ENCODE data around the gene KRT82. TPM values are rescaled to one million over a fixed set of nuclear protein-coding genes. Genes with fewer than 3 reads are reported as not detected.

The KRT82 gene
- polyA plus RNA-seq, 4 donors: not detected

GRCh38 chr12:52364061-52364460 lies 42.1 kb downstream of the KRT82 start:
- no peak for DNase-seq (ENCODE audit: low read depth in 4 of 4, low spot score in 3 of 4)

- no peak for DNase-seq (ENCODE audit: low read depth in 4 of 4, low spot score in 3 of 4)
These were observed 42.9 kb downstream of the KRT82 start for GRCh38 chr12:52363111-52363679.

GRCh38 chr12:52362118-52362726 lies 43.9 kb downstream of the KRT82 start:
- no peak for DNase-seq (ENCODE audit: low read depth in 4 of 4, low spot score in 3 of 4)

- DNase-seq (ENCODE audit: low read depth in 4 of 4, low spot score in 3 of 4): no peak
These were observed 44.6 kb downstream of the KRT82 start for GRCh38 chr12:52361553-52361952.

- DNase-seq (ENCODE audit: low read depth in 4 of 4, low spot score in 3 of 4): no peak
These were observed 45.4 kb downstream of the KRT82 start for GRCh38 chr12:52360663-52361271.

- no peak for DNase-seq (ENCODE audit: low read depth in 4 of 4, low spot score in 3 of 4)
These were observed 46.0 kb downstream of the KRT82 start for GRCh38 chr12:52360106-52360662.

- no peak for DNase-seq (ENCODE audit: low read depth in 4 of 4, low spot score in 3 of 4)
These were observed 46.5 kb downstream of the KRT82 start for GRCh38 chr12:52359621-52360061.

GRCh38 chr12:52358575-52359350 lies 47.4 kb downstream of the KRT82 start:
- no peak for DNase-seq (ENCODE audit: low read depth in 4 of 4, low spot score in 3 of 4)

GRCh38 chr12:52356762-52357580 lies 49.2 kb downstream of the KRT82 start:
- no peak for DNase-seq (ENCODE audit: low read depth in 4 of 4, low spot score in 3 of 4)

- no peak for DNase-seq (ENCODE audit: low read depth in 4 of 4, low spot score in 3 of 4)
These were observed 49.9 kb downstream of the KRT82 start for GRCh38 chr12:52356031-52356761.

GRCh38 chr12:52355176-52355575 lies 51.0 kb downstream of the KRT82 start:
- DNase-seq (ENCODE audit: low read depth in 4 of 4, low spot score in 3 of 4): no peak

GRCh38 chr12:52354200-52354599 lies 51.9 kb downstream of the KRT82 start:
- DNase-seq (ENCODE audit: low read depth in 4 of 4, low spot score in 3 of 4): no peak

GRCh38 chr12:52353766-52354165 lies 52.4 kb downstream of the KRT82 start:
- DNase-seq (ENCODE audit: low read depth in 4 of 4, low spot score in 3 of 4): no peak

GRCh38 chr12:52352951-52353350 lies 53.2 kb downstream of the KRT82 start:
- DNase-seq (ENCODE audit: low read depth in 4 of 4, low spot score in 3 of 4): no peak

GRCh38 chr12:52351196-52352059 lies 54.7 kb downstream of the KRT82 start:
- DNase-seq (ENCODE audit: low read depth in 4 of 4, low spot score in 3 of 4): no peak

- DNase-seq (ENCODE audit: low read depth in 4 of 4, low spot score in 3 of 4): no peak
These were observed 55.3 kb downstream of the KRT82 start for GRCh38 chr12:52350786-52351185.

- no peak for DNase-seq (ENCODE audit: low read depth in 4 of 4, low spot score in 3 of 4)
These were observed 56.0 kb downstream of the KRT82 start for GRCh38 chr12:52350021-52350620.

GRCh38 chr12:52349196-52349595 lies 56.9 kb downstream of the KRT82 start:
- DNase-seq (ENCODE audit: low read depth in 4 of 4, low spot score in 3 of 4): no peak
